SH-SY5Y (cell line): ENCODE measurements around the gene NARF.

Source experiments
- GATA2 ChIP-seq: IDR thresholded peaks from 2 replicates; pipeline ENCODE4 v1.6.1; 2011; ENCODE audit warnings: mild to moderate bottlenecking, low read depth, low read length
- GATA3 ChIP-seq: IDR thresholded peaks from 2 replicates; pipeline ENCODE4 v1.6.1; 2011; ENCODE audit warnings: low read depth, mild to moderate bottlenecking, low read length, moderate library complexity

DNA sequence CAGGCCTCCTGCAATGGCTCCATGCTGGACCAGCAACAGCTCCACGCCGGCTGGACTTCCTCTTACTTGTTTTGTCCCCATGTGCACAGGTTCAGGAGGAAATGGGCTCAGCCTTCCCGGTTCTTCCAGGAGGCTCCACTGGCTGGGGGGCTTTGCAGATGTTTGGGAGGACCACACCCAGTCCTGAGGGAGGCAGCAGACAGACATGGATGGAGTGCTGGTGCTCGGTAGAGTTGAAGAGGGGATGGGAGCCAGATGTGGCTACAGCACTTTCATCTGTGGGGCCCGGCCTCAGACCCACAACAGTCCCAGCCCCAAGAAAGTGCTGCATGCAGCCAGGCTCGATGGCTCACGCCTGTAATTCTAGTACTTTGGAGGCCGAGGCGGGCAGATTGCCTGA, 21.8 kb downstream of the NARF start:
- TF ChIP-seq GATA3 (no peak), GATA2 (no peak)
